ENCODE data around the gene ZNF205.

The ZNF205 gene

GRCh38 chr16:3085868-3086595 is 26.4 kb upstream of the ZNF205 start:
- no peak for DNase-seq

DNA sequence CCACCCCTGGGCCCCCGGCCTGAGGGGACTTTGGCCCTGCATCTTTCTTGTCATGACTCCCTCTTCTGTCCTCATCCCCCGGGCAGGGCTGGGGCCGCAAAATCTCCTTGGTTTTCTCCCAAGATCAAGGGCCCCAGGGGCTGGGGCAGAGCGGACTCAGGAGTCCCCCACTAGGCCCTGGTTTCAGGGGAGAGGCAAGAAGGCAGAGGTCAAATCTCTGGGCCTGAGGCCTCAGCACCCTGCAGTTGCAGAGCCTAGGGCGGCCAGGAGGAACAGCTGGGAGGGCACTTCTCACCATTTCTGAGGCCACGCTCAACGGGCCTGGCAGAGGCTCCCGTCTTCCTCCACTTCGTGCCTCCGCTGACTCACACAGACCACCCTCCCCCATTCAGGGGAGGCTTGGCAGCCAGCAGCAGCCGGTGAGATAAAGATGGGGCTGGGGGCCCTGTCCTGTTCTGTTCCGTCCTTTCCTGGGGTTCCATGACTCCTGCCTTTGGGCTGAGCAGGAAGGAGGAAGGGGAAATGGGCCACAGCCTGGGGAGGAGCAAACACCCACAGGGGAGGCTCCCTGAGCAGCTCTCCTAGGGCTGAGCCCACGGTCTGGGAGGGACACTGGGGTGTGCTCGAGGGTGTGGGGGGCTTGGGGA is 25.7 kb upstream of the ZNF205 start:
- no peak for DNase-seq

- no peak for DNase-seq
Measured at GRCh38 chr16:3087243-3088235, 24.8 kb upstream of the ZNF205 start.

DNA sequence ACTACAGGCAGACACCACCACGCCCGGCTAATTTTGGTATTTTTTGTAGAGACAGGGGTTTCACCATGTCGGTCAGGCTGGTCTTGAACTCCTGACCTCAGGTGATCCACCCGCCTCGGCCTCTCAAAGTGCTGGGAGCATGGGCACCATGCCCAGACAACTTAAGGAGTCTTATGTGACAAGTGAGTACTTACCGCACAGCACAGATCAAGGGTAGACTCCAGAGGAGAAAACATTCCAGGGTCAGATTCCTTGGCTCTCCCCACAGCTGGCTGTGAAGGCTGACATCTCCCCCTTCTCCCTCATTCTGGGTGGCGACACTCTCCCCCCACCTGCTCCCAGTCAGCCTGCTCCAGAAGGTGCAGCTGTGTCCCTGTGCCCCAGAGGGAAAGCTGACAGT is 23.9 kb upstream of the ZNF205 start:
- DNase-seq, result no peak

DNA sequence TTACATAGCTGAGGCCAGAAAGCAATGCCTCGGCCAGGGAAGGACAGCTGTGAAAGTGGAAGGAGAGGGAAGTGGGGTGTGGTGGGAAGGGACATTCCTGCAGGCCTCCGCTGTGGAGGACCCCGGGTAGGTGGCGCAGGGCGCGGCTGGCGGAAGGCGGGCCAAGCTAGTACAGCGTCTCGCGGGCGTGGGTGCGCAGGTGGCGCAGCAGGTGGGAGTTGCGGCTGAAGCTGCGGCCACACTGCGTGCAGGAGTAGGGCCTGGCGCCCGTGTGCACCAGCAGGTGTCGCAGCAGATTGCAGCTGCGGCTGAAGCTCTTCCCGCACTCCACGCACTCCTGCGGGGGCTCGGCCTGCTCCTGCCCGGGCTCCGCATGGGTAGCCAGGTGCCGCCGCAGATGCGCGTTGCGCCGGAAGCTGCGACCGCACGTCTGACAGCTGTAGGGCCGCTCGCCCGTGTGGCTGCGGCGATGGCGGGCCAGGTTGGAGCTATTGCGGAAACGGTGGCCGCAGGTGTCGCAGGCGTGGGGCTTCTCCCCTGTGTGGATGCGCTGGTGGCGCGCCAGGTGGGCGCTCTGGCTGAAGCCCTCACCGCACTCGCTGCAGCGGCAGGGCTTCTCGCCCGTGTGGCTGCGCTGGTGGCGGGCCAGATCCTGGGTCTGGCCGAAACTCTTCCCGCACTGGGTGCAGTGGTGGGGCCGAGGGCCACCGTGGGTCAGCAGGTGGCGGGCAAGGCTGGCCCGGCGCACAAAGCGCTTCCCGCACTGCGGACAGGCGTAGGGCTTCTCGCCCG is 23.3 kb upstream of the ZNF205 start:
- no peak for DNase-seq

DNA sequence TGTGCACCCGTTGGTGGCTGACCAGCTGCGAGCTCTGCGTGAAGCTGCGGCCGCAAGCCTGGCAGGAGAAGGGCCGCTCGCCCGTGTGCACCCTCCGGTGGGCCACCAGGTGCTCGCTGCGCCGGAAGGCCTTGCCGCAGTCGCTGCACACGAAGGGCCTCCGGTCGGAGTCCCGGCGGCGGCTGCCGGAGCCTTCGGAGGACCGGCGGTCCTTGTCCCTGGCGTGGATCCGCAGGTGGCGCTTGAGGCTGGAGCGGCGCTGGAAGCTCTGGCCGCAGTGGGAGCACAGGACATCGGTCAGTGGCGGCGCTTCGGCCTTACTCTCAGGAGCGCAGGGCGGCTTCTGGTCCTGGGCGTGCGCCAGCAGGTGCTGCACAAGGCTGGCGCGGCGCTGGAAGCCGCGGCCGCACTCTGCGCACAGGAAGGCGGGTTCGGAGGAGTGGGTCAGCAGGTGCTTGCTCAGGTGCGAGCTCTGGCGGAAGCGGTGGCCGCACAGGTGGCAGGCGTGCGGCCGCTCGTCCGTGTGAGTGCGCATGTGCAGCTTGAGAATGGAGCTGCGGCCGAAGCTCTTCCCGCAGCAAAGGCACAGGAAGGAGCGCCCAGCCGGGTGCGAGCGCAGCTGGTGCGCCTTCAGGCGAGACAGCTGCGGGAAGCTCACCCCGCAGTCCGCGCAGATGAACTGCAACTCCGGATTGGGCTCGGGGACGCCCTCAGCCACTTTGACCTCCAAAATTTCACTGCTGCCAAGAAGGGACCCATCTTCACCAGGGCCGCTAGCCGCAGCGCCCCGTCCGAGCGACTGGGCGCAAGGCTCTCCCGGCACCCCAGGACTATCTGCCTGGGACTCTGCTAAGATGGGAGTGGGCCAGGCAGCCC is 22.4 kb upstream of the ZNF205 start:
- no peak for DNase-seq

- no peak for DNase-seq
Measured at GRCh38 chr16:3091551-3091950, 20.8 kb upstream of the ZNF205 start.

DNA sequence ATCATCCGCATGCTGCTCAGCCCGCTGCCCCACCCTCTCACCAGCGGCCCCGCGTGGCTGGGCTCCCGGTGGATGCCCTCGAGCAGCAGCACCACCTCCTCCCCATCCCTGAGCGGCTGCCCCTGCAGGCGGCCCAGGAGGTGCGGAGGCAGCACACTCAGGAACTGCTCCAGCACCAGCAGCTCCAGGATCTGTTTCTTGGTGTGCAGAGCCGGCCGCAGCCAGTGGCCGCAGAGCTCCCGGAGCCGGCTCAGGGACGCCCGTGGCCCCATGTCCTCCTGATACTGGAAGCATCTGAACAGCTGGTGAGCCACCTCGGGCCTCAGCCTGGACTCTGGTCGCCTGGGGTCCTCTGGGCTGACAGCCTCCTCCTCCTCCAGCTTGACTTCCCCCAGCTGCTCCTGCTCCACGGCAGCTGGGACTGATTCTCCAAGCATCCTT is 19.9 kb upstream of the ZNF205 start:
- no peak for DNase-seq

DNA sequence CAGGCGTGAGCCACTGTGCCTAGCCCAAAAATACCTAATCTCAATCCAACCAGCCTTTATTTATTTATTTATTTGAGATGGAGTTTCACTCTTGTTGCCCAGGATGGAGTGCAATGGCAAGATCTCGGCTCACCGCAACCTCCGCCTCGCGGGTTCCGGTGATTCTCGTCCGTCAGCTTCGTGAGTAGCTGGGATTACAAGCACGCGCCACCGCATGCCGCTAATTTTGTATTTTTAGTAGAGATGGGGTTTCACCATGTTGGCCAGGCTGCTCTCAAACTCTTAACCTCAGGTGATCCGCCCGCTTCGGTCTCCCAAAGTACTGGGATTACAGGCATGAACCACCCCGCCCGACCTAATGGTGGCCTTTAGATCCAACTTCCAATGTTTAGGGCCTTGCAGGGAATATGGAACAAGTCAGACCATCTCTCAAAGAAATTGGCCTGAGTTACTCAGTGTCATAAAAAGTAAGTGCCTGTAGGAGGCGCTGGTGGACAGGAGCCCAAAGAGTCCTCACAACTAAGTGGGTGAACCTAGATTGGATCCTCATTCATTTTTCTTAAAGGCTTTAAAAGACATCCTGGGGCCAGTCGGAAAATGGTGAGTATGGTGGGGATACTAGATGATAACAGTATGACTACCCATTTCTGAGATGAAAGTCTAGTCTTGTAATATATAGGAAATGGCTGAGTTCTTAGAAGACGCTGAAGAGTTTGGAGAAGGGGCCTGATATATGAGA is 17.9 kb upstream of the ZNF205 start:
- peak; percentile 26 for DNase-seq

DNA sequence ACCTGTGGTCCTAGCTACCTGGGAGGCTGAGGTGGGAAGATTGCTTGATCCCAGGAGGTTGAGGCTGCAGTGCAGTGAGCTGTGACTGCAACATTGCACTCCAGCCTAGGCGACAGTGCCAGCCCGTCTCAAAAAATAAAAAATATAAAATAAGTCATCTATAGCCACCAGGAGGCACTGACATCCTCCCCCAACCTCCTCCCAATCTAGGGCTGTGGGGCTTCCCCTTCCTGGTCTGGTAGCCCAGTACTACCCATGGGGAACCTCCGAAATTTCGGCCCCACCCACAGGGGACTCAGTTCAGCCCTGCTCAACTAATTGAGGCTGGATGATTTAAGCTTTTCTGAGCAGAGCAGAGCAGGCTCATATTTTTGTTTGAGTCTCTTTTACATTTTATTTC is 16.5 kb upstream of the ZNF205 start:
- DNase-seq, result peak; percentile 61

- DNase-seq, result no peak
Measured at GRCh38 chr16:3096362-3096761, 16.0 kb upstream of the ZNF205 start.

GRCh38 chr16:3097266-3097665 is 15.1 kb upstream of the ZNF205 start:
- DNase-seq, result no peak

- DNase-seq, result no peak
Measured at GRCh38 chr16:3098459-3099394, 13.7 kb upstream of the ZNF205 start, which contains the start of gene ZSCAN10. ZSCAN10 (minus strand) TSS chr16:3099294; CDS start chr16:3092937, 6,357 bp downstream.

DNA sequence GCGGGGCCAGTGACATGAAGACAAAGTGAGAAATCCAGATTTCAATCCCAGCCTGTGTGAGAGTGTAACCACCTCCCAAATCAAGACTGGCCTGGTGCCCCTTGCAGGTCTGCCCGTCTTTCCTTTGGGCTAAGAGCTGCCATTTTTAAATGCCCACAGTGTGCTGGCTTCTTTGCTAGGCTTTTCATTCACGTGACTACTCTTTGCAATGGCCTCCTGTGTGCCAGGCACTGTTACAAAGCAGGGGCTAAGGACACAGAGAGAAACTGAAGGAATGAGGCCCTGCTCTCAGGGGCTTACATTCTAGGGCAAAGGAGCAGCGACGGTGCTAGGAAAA is 13.0 kb upstream of the ZNF205 start:
- DNase-seq, result no peak

- peak; percentile 93 for DNase-seq
Measured at GRCh38 chr16:3099732-3100499, 12.5 kb upstream of the ZNF205 start.

DNA sequence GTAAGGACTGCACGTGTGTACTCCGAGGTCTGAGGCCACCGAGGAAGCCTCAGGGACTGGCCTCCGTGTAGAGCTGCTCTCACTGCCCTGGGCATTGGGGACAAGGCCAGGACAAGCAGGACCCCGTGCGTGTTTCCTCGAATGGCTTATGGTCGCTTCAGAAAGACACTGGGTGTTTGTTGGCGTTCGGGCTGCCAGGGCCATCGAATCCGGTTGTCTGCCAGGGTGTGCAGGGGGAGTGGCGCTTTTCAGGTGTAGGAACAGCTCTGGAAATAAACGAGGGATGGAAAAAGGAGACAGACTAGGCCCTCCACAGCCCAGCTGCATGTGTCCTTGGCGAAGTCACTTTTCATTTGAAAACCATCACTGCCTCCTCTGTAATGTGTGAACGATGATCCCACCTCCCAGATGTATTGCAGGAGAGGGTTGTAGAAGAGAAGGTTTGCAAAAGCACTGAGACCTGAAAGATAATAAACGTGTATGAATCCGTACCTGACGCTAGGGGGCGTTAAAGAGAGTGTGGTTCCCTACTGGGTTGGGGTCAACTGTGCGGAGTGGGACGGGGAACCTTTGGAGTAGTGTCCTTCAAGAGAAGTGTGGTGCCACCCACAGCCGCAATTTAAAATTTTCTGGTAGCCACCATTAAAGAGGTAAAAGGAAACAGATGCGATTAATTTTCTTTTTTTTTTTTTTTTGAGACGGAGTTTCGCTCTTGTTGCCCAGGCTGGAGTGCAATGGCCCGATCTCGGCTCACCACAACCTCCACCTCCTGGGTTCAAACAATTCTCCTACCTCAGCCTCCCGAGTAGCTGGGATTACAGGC is 11.2 kb upstream of the ZNF205 start:
- peak; percentile 43 for DNase-seq

GRCh38 chr16:3101841-3102470 is 10.4 kb upstream of the ZNF205 start:
- DNase-seq, result no peak

All from stimulated activated naive CD4-positive, alpha-beta T cell treated with Interleukin-2 at 50 U/mL for 16 hours (primary cell).